ENCODE data around the gene FANCI. TPM values are rescaled to one million over a fixed set of nuclear protein-coding genes. Genes with fewer than 3 reads are reported as not detected.

Gene FANCI
- total and polyA plus RNA-seq, 2 experiments from 2014 or later, result 11.2 to 14.2 TPM

GRCh38 chr15:89196994-89197393, 46.8 kb upstream of the FANCI start:
- no peak overlapping the region for H2AFZ ChIP-seq
- no peaks in the 10 kb centered on the region for H3K27me3 ChIP-seq (replicated peaks; ENCODE audit: insufficient read depth)
- DNase-seq, result no peak
- no peaks in the 10 kb centered on the region for H3K9me3 ChIP-seq (ENCODE audit: low read depth)
- WGBS, 2 experiments (ENCODE audit: low coverage in 1 of 2, low lambda C conversion rate in 2 of 2, missing lambda C conversion rate in 2 of 2), result 67 to 71% methylated on average over 7 of the region's 7 CpGs
- H3K36me3 ChIP-seq (ENCODE audit: low read depth), result no peaks in the 10 kb centered on the region
- no peak for TF ChIP-seq EZH2 (IDR thresholded peaks at IDR 0.05; ENCODE audit: insufficient read depth, poor library complexity, severe bottlenecking)
- no peak for TF ChIP-seq EZH2phosphoT487 (IDR thresholded peaks at IDR 0.05; ENCODE audit: insufficient read depth, low read depth)
- no peaks in the 10 kb centered on the region for H4K20me1 ChIP-seq (ENCODE audit: insufficient read depth)
- no peaks in the 10 kb centered on the region for H3K79me2 ChIP-seq (ENCODE audit: insufficient read depth)
- H3K9ac ChIP-seq, result no peak overlapping the region
- H3F3A ChIP-seq (ENCODE audit: insufficient read depth), result peaks cover 19% of the 10 kb centered on the region; the same call in 1 of the 2 replicates
- H3K4me1 ChIP-seq (ENCODE audit: insufficient read depth), result peaks cover 24% of the 10 kb centered on the region
- no peak overlapping the region for H3K4me3 ChIP-seq
- no peaks in the 10 kb centered on the region for H3K9me2 ChIP-seq (ENCODE audit: insufficient read depth)
- H3K27ac ChIP-seq, result no peak overlapping the region
- in situ Hi-C loops (cut with MboI), result loop anchor here (25.0 kb wide), 1 partner anchor 535 kb away; no protein-coding TSS in a partner anchor
- H3K4me2 ChIP-seq (ENCODE audit: unreplicated experiment), result no peak overlapping the region

- no peaks in the 10 kb centered on the region for H3K36me3 ChIP-seq (ENCODE audit: low read depth)
- in situ Hi-C loops (cut with MboI), result loop anchor here (25.0 kb wide), 1 partner anchor 535 kb away; no protein-coding TSS in a partner anchor
- 59 to 65% methylated on average over 4 of the region's 4 CpGs for WGBS, 2 experiments (ENCODE audit: low coverage in 1 of 2, low lambda C conversion rate in 2 of 2, missing lambda C conversion rate in 2 of 2)
- no peak overlapping the region for H3K4me2 ChIP-seq (ENCODE audit: unreplicated experiment)
- DNase-seq, result no peak
- H3K79me2 ChIP-seq (ENCODE audit: insufficient read depth), result no peaks in the 10 kb centered on the region
- H3K27me3 ChIP-seq (replicated peaks; ENCODE audit: insufficient read depth), result no peaks in the 10 kb centered on the region
- H3K9me2 ChIP-seq (ENCODE audit: insufficient read depth), result no peaks in the 10 kb centered on the region
- no peak for TF ChIP-seq EZH2 (IDR thresholded peaks at IDR 0.05; ENCODE audit: insufficient read depth, poor library complexity, severe bottlenecking)
- TF ChIP-seq EZH2phosphoT487 (IDR thresholded peaks at IDR 0.05; ENCODE audit: insufficient read depth, low read depth), result no peak
- no peak overlapping the region for H3K9ac ChIP-seq
- H3F3A ChIP-seq (ENCODE audit: insufficient read depth), result peaks cover 19% of the 10 kb centered on the region; the same call in 1 of the 2 replicates
- H3K27ac ChIP-seq, result no peak overlapping the region
- no peaks in the 10 kb centered on the region for H3K9me3 ChIP-seq (ENCODE audit: low read depth)
- no peak overlapping the region for H2AFZ ChIP-seq
- no peaks in the 10 kb centered on the region for H4K20me1 ChIP-seq (ENCODE audit: insufficient read depth)
- peaks cover 19% of the 10 kb centered on the region for H3K4me1 ChIP-seq (ENCODE audit: insufficient read depth)
- H3K4me3 ChIP-seq, result no peak overlapping the region
Measured at GRCh38 chr15:89197503-89197971, 46.2 kb upstream of the FANCI start.

GRCh38 chr15:89198196-89198595, 45.6 kb upstream of the FANCI start:
- H3K9ac ChIP-seq, result no peak overlapping the region
- H3K4me1 ChIP-seq (ENCODE audit: insufficient read depth), result peaks cover 12% of the 10 kb centered on the region
- no peak overlapping the region for H3K27ac ChIP-seq
- no peaks in the 10 kb centered on the region for H3K36me3 ChIP-seq (ENCODE audit: low read depth)
- in situ Hi-C loops (cut with MboI), result loop anchor here (25.0 kb wide), 1 partner anchor 536 kb away; no protein-coding TSS in a partner anchor
- H2AFZ ChIP-seq, result no peak overlapping the region
- no peak for DNase-seq
- no peak overlapping the region for H3K4me3 ChIP-seq
- TF ChIP-seq EZH2 (IDR thresholded peaks at IDR 0.05; ENCODE audit: insufficient read depth, poor library complexity, severe bottlenecking), result no peak
- no peak for TF ChIP-seq EZH2phosphoT487 (IDR thresholded peaks at IDR 0.05; ENCODE audit: insufficient read depth, low read depth)
- H3K9me2 ChIP-seq (ENCODE audit: insufficient read depth), result no peaks in the 10 kb centered on the region
- no peak overlapping the region for H3K4me2 ChIP-seq (ENCODE audit: unreplicated experiment)
- H3F3A ChIP-seq (ENCODE audit: insufficient read depth), result peaks cover 19% of the 10 kb centered on the region; the same call in 1 of the 2 replicates
- WGBS, 2 experiments (ENCODE audit: low coverage in 1 of 2, low lambda C conversion rate in 2 of 2, missing lambda C conversion rate in 2 of 2), result 98% methylated on average over 2 of the region's 2 CpGs
- H3K9me3 ChIP-seq (ENCODE audit: low read depth), result no peaks in the 10 kb centered on the region
- no peaks in the 10 kb centered on the region for H4K20me1 ChIP-seq (ENCODE audit: insufficient read depth)
- H3K27me3 ChIP-seq (replicated peaks; ENCODE audit: insufficient read depth), result no peaks in the 10 kb centered on the region
- no peaks in the 10 kb centered on the region for H3K79me2 ChIP-seq (ENCODE audit: insufficient read depth)

GRCh38 chr15:89198934-89199333, 44.8 kb upstream of the FANCI start:
- no peak overlapping the region for H3K9ac ChIP-seq
- H3K9me3 ChIP-seq (ENCODE audit: low read depth), result no peaks in the 10 kb centered on the region
- H2AFZ ChIP-seq, result no peak overlapping the region
- no peak overlapping the region for H3K4me2 ChIP-seq (ENCODE audit: unreplicated experiment)
- no peaks in the 10 kb centered on the region for H4K20me1 ChIP-seq (ENCODE audit: insufficient read depth)
- in situ Hi-C loops (cut with MboI), result loop anchor here (25.0 kb wide), 1 partner anchor 537 kb away; no protein-coding TSS in a partner anchor
- no peaks in the 10 kb centered on the region for H3K36me3 ChIP-seq (ENCODE audit: low read depth)
- H3K4me3 ChIP-seq, result no peak overlapping the region
- H3K9me2 ChIP-seq (ENCODE audit: insufficient read depth), result no peaks in the 10 kb centered on the region
- H3K4me1 ChIP-seq (ENCODE audit: insufficient read depth), result peaks cover 18% of the 10 kb centered on the region
- H3K27me3 ChIP-seq (replicated peaks; ENCODE audit: insufficient read depth), result no peaks in the 10 kb centered on the region
- H3F3A ChIP-seq (ENCODE audit: insufficient read depth), result peaks cover 19% of the 10 kb centered on the region; the same call in 1 of the 2 replicates
- no peak overlapping the region for H3K27ac ChIP-seq
- WGBS, 2 experiments (ENCODE audit: low coverage in 1 of 2, low lambda C conversion rate in 2 of 2, missing lambda C conversion rate in 2 of 2), result 91 to 95% methylated on average over 3 of the region's 3 CpGs
- DNase-seq, result no peak
- TF ChIP-seq EZH2 (IDR thresholded peaks at IDR 0.05; ENCODE audit: insufficient read depth, poor library complexity, severe bottlenecking) (no peak), EZH2phosphoT487 (IDR thresholded peaks at IDR 0.05; ENCODE audit: insufficient read depth, low read depth) (no peak)
- no peaks in the 10 kb centered on the region for H3K79me2 ChIP-seq (ENCODE audit: insufficient read depth)

Data from GM23248 (cell line).